Panc1 (cell line): ENCODE results near the gene NDUFS8. TPM values are rescaled to one million over a fixed set of nuclear protein-coding genes. Genes with fewer than 3 reads are reported as not detected.

ENCODE experiments used
- ATAC-seq: fragments of 200-7000 bp; cut with Tn5 transposase; 2 replicates; pipeline ENCODE4 v1.9.1; 2020; ENCODE audit warnings: mild to moderate bottlenecking, moderate library complexity
- BruUV-seq: library from RNA; stranded (reverse); fragments of 400-500 nt; replicated peaks from 2 replicates; lab custom pipeline; 2021; lab: Mats Ljungman, UMichigan
- CTCF ChIA-PET: fragments of 300-600 bp; sonication (Branson Sonifier 250); formaldehyde crosslinking; loops from one replicate; lab custom pipeline; 2022; ENCODE audit warnings: antibody characterized with exemption; lab: Charles Lee
- POLR2A ChIA-PET: fragments of 300-600 bp; sonication (Branson Sonifier 250); formaldehyde crosslinking; loops from one replicate; lab custom pipeline; 2022; ENCODE audit warnings: antibody characterized with exemption; lab: Charles Lee
- DNase-seq: peaks from one replicate; pipeline ENCODE4 v3.0.0-alpha.2; 2010; ENCODE audit warnings: low read depth, low spot score
- H3K27ac ChIP-seq: 2 replicates; pipeline ENCODE4 v1.5.1; 2011; ENCODE audit warnings: mild to moderate bottlenecking, low read length, inconsistent platforms
- H3K27me3 ChIP-seq: fragments of 200-500 bp; sonication (Bioruptor generic); 2 replicates; pipeline ENCODE4 v1.6.0; 2014; ENCODE audit warnings: low read length, inconsistent platforms; ENCODE audit not compliant: control insufficient read depth, insufficient read depth
- H3K36me3 ChIP-seq: fragments of 200-500 bp; sonication (Bioruptor generic); 2 replicates; pipeline ENCODE4 v1.5.1; 2014; ENCODE audit warnings: inconsistent platforms, mild to moderate bottlenecking, low read length, moderate library complexity; ENCODE audit not compliant: control insufficient read depth, insufficient read depth
- H3K4me1 ChIP-seq: 2 replicates; pipeline ENCODE4 v1.5.1; 2011; ENCODE audit warnings: inconsistent platforms, mild to moderate bottlenecking, low read length, moderate library complexity; ENCODE audit not compliant: control insufficient read depth, insufficient read depth
- H3K4me3 ChIP-seq, 2 experiments: 2 replicates each; pipeline ENCODE4 v1.5.1; 2011 to 2012; ENCODE audit warnings: low read depth in 2 of 2, low read length in 2 of 2, mild to moderate bottlenecking in 2 of 2, inconsistent platforms in 1 of 2, moderate library complexity in 1 of 2
- H3K9me3 ChIP-seq: fragments of 200-500 bp; sonication (Bioruptor generic); 2 replicates; pipeline ENCODE4 v1.5.1; 2014; ENCODE audit warnings: low read depth, mild to moderate bottlenecking, inconsistent platforms, low read length, moderate library complexity; ENCODE audit not compliant: control insufficient read depth, insufficient read depth
- CTCF ChIP-seq: fragments of 450-650 bp; IDR thresholded peaks from 2 replicates; pipeline ENCODE4 v1.5.1; 2017; ENCODE audit warnings: mild to moderate bottlenecking
- POLR2AphosphoS5 ChIP-seq: IDR thresholded peaks from 2 replicates; pipeline ENCODE4 v1.6.1; 2012; ENCODE audit warnings: mild to moderate bottlenecking, low read depth, low read length, moderate library complexity
- REST ChIP-seq, 2 experiments: IDR thresholded peaks; 2 replicates each; pipeline ENCODE4 v1.6.1; 2011 to 2012; ENCODE audit warnings: low read depth in 2 of 2, control low read depth in 1 of 2, low read length in 1 of 2, mild to moderate bottlenecking in 1 of 2, moderate library complexity in 1 of 2; ENCODE audit not compliant: insufficient read depth in 1 of 2
- SIN3A ChIP-seq: IDR thresholded peaks from 2 replicates; pipeline ENCODE4 v1.6.1; 2012; ENCODE audit warnings: low read depth, mild to moderate bottlenecking, low read length, moderate library complexity, borderline replicate concordance; ENCODE audit not compliant: insufficient read depth
- TCF7L2 ChIP-seq: IDR thresholded peaks from 2 replicates; pipeline ENCODE4 v1.6.1; 2011; ENCODE audit warnings: mild to moderate bottlenecking, low read depth, low read length, inconsistent platforms
- in situ Hi-C: cut with HindIII; loops from 2 replicates; pipeline ENCODE4 v1.10.0; 2016; ENCODE audit warnings: low sequenced_read_pairs, low pct_unique_long_range_greater_than_20kb
- intact Hi-C: fragments of 100-400 bp; cut with micrococcal nuclease; formaldehyde crosslinking; loops from one replicate; pipeline ENCODE4 v1.10.0; 2022; ENCODE audit not compliant: unreplicated experiment
- total RNA-seq: library from RNA; stranded (reverse); gene quantifications from one replicate; pipeline ENCODE4 v1.2.1, GENCODE V29; 2021; ENCODE audit not compliant: unreplicated experiment

NDUFS8 gene
- total RNA-seq, 1 experiment from 2014 or later = 289 TPM

DNA sequence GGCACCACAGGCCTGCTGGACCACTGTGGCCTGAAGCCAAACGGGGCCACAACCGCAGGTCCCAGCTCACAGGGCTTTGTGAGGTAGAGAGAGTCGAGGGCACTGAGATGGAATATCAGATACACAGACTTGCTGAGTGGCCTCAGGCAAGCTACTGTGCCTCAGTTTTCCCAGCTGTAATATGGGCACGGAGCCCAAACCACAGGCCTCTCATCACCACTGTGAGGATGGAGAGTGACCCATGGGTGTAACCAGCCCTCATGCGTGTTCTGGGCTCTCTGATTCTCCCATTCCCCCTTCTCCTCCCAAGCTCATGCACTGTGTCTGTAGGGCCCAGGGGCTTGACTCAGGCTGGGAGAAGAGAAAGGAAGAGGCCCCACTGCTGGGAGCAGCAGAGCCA, 30.8 kb upstream of the NDUFS8 start:
- no peaks in the 10 kb centered on the region for H3K36me3 ChIP-seq
- no peaks in the 10 kb centered on the region for H3K27me3 ChIP-seq
- POLR2A ChIA-PET = no interaction called here
- no TSS peak for BruUV-seq
- no peak overlapping the region for H3K27ac ChIP-seq
- no peak overlapping the region for H3K4me3 ChIP-seq
- in situ Hi-C loops = no loop called here
- no peaks in the 10 kb centered on the region for H3K9me3 ChIP-seq
- TF ChIP-seq CTCF = no peak
- TF ChIP-seq REST (IDR thresholded peaks at IDR 0.05; ENCODE audit: insufficient read depth in 1 of 2, low read depth in 2 of 2, low read length in 1 of 2) = no peak
- no peak for TF ChIP-seq SIN3A
- TF ChIP-seq POLR2AphosphoS5 = no peak
- TF ChIP-seq TCF7L2 = no peak
- ATAC-seq (no peak), DNase-seq (no peak)
- CTCF ChIA-PET = no interaction called here
- peaks cover 5% of the 10 kb centered on the region for H3K4me1 ChIP-seq
- intact Hi-C loops = no loop called here

GRCh38 chr11:68002575-68002937, 27.9 kb upstream of the NDUFS8 start:
- Histone ChIP-seq H3K4me1 (peaks cover 11% of the 10 kb centered on the region), H3K27me3 (no peaks in the 10 kb centered on the region), H3K4me3 (0 out of 4 replicates have a peak overlapping the region, but pooled peaks of 1 of the 2 experiments have one; percentile 12), H3K9me3 (no peaks in the 10 kb centered on the region), H3K27ac (no peak overlapping the region), H3K36me3 (no peaks in the 10 kb centered on the region)
- no TSS peak for BruUV-seq
- ATAC-seq (no peak), DNase-seq (no peak)
- CTCF ChIA-PET = no interaction called here
- intact Hi-C loops (no loop called here), in situ Hi-C loops (no loop called here)
- POLR2A ChIA-PET = interaction anchor here (0.6 kb wide), 1 partner anchor 118 kb away, joined by 3 read pairs; no protein-coding TSS in a partner anchor
- TF ChIP-seq CTCF = no peak
- TF ChIP-seq TCF7L2 = no peak
- no peak for TF ChIP-seq REST (IDR thresholded peaks at IDR 0.05; ENCODE audit: insufficient read depth in 1 of 2, low read depth in 2 of 2, low read length in 1 of 2)
- no peak for TF ChIP-seq POLR2AphosphoS5
- no peak for TF ChIP-seq SIN3A
